K562 (cell line): Measurements from ENCODE around the gene SSTR1. TPM values are rescaled to one million over a fixed set of nuclear protein-coding genes. Genes with fewer than 3 reads are reported as not detected.

Experiments used
- ATAC-seq: fragments of 200-7000 bp; cut with Tn5 transposase; 3 replicates; pipeline ENCODE4 v1.9.1; 2020; ENCODE audit warnings: moderate library complexity
- Bru-seq: library from RNA; stranded (reverse); fragments of 400-500 nt; gene quantifications from one replicate; lab custom pipeline; 2021; lab: Mats Ljungman, UMichigan
- BruChase-seq, 2 experiments: library from RNA; stranded (reverse); fragments of 400-500 nt; gene quantifications; one replicate each; lab custom pipeline; 2021; lab: Mats Ljungman, UMichigan
- BruUV-seq: library from RNA; stranded (reverse); fragments of 400-500 nt; replicated peaks from 2 replicates; lab custom pipeline; 2021; lab: Mats Ljungman, UMichigan
- CTCF ChIA-PET: fragments of 300-600 bp; formaldehyde crosslinking; extraction: SDS; loops from one replicate; lab custom pipeline; 2021; ENCODE audit warnings: low intra/inter-chr PET ratio; lab: Yijun Ruan, JAX
- POLR2A ChIA-PET: fragments of 300-600, 350-650 bp; sonication (Branson Sonifier 250); formaldehyde crosslinking; extraction: SDS; loops from one replicate; lab custom pipeline; 2021; ENCODE audit warnings: antibody characterized with exemption, inconsistent platforms; lab: Yijun Ruan, JAX
- DNase-seq, 4 experiments: peaks; one replicate each; pipeline versions ENCODE4 v3.0.0 to v3.0.0-alpha.2; 2011 to 2018; ENCODE audit warnings: low spot score in 3 of 4, mixed read lengths in 3 of 4; ENCODE audit errors: extremely low read depth in 1 of 4
- FAIRE-seq: peaks from 2 replicates; lab custom pipeline; 2011; peaks lifted over from hg19 to GRCh38; lab: Jason Lieb, UNC
- H2AFZ ChIP-seq: 2 replicates; pipeline ENCODE4 v1.6.0; 2011; ENCODE audit warnings: low read depth, low read length, control low read depth, inconsistent platforms
- H3K27ac ChIP-seq: fragments of 200-600 bp; 3 replicates; pipeline ENCODE4 v1.8.0; 2011; ENCODE audit warnings: low read depth, mild to moderate bottlenecking, control low read depth, inconsistent platforms, low read length, moderate library complexity, mixed read lengths; ENCODE audit errors: extremely low read depth
- H3K27me3 ChIP-seq, 2 experiments: fragments of 300-600 bp in 1 of 2; 2 replicates in 1 of 2; 3 replicates in 1 of 2; pipeline versions ENCODE4 v1.6.0 to v1.8.0; 2011; ENCODE audit warnings: inconsistent platforms in 2 of 2, low read length in 2 of 2, mild to moderate bottlenecking in 1 of 2, mixed read lengths in 1 of 2, moderate library complexity in 1 of 2; ENCODE audit not compliant: control insufficient read depth in 2 of 2, insufficient read depth in 2 of 2
- H3K36me3 ChIP-seq: fragments of 300-600 bp; 3 replicates; pipeline ENCODE4 v1.8.0; 2011; ENCODE audit warnings: mild to moderate bottlenecking, low read length, inconsistent platforms; ENCODE audit not compliant: control insufficient read depth, insufficient read depth
- H3K4me1 ChIP-seq, 2 experiments: fragments of 200-600 bp in 1 of 2; replicated peaks in 1 of 2; 2 replicates in 1 of 2; 3 replicates in 1 of 2; pipeline versions ENCODE4 v1.5.1 to v1.8.0; 2011; ENCODE audit warnings: inconsistent platforms in 2 of 2, low read length in 2 of 2, mild to moderate bottlenecking in 1 of 2, mixed read lengths in 1 of 2, moderate library complexity in 1 of 2; ENCODE audit not compliant: control insufficient read depth in 2 of 2, insufficient read depth in 2 of 2
- H3K4me2 ChIP-seq: 2 replicates; pipeline ENCODE4 v1.6.1; 2011; ENCODE audit warnings: low read length, control low read depth, inconsistent platforms, mixed read lengths; ENCODE audit not compliant: insufficient read depth
- H3K4me3 ChIP-seq: fragments of 200-600 bp; sonication (generic), shearing (Covaris generic); 2 replicates; pipeline ENCODE4 v1.5.1; 2016; ENCODE audit warnings: control low read depth, inconsistent platforms
- H3K79me2 ChIP-seq: fragments of 200-600 bp; 3 replicates; pipeline ENCODE4 v1.8.0; 2011; ENCODE audit warnings: low read length, inconsistent platforms; ENCODE audit not compliant: control insufficient read depth, insufficient read depth
- H3K9ac ChIP-seq, 2 experiments: 2 replicates each; pipeline versions ENCODE4 v1.6.0 to v1.6.1; 2011; ENCODE audit warnings: low read depth in 2 of 2, low read length in 2 of 2, control low read depth in 1 of 2, inconsistent platforms in 1 of 2, mild to moderate bottlenecking in 1 of 2, mixed read lengths in 1 of 2; ENCODE audit not compliant: insufficient read depth in 1 of 2
- H3K9me1 ChIP-seq: one replicate; pipeline ENCODE4 v1.6.0; 2011; ENCODE audit warnings: inconsistent platforms, mild to moderate bottlenecking, low read length, moderate library complexity; ENCODE audit not compliant: control insufficient read depth, insufficient read depth
- H3K9me3 ChIP-seq: replicated peaks from 2 replicates; pipeline ENCODE4 v1.5.1; 2011; ENCODE audit warnings: low read depth, low read length, inconsistent platforms; ENCODE audit not compliant: control insufficient read depth, insufficient read depth
- H4K20me1 ChIP-seq: replicated peaks from 2 replicates; pipeline ENCODE4 v1.6.1; 2011; ENCODE audit warnings: low read length, inconsistent platforms, mixed read lengths; ENCODE audit not compliant: control insufficient read depth, insufficient read depth
- CHAMP1 ChIP-seq: fragments of 450-650 bp; IDR thresholded peaks from 2 replicates; pipeline ENCODE4 v1.6.1; 2016; ENCODE audit warnings: mild to moderate bottlenecking
- FOXA3 ChIP-seq, 2 experiments: fragments of 450-650 bp in 1 of 2; sonication (generic) in 1 of 2; formaldehyde crosslinking; IDR thresholded peaks in 1 of 2; conservative IDR thresholded peaks in 1 of 2; 2 replicates each; pipeline versions ENCODE4 v1.4.0 to v1.8.0; 2020 to 2022; ENCODE audit warnings: mild to moderate bottlenecking in 2 of 2, missing genetic modification reagents in 1 of 2
- TFAP4 ChIP-seq: sonication (generic); formaldehyde crosslinking; IDR thresholded peaks from 2 replicates; pipeline ENCODE4 v1.8.0; 2022; ENCODE audit warnings: missing genetic modification reagents, mild to moderate bottlenecking, moderate library complexity, borderline replicate concordance
- ZNF134 ChIP-seq: fragments of 250-450 bp; sonication (Bioruptor Pico); conservative IDR thresholded peaks from 2 replicates; pipeline ENCODE4 v1.4.0; 2020
- ZZZ3 ChIP-seq: fragments of 450-650 bp; IDR thresholded peaks from 2 replicates; pipeline ENCODE4 v1.6.1; 2016; ENCODE audit warnings: antibody characterized with exemption, mild to moderate bottlenecking, moderate library complexity
- WGBS: fragments of 100-300 bp; shearing (Covaris generic); methylation state at CpG from one replicate; pipeline ENCODE4 v1.1.6; 2016; ENCODE audit warnings: low coverage, mixed read lengths; ENCODE audit not compliant: insufficient coverage; ENCODE audit errors: missing lambda C conversion rate; 5-methylcytosine and 5-hydroxymethylcytosine counted together
- in situ Hi-C: fragments of 300-500 bp; cut with MboI; formaldehyde crosslinking; loops from 4 replicates; pipeline ENCODE4 v1.15.0; 2018; ENCODE audit warnings: inconsistent platforms, mixed read lengths
- intact Hi-C: fragments of 100-400 bp; cut with micrococcal nuclease; formaldehyde crosslinking; loops from 2 replicates; pipeline ENCODE4 v1.14.2; 2022
- long read RNA-seq, 3 experiments: library from polyadenylated mRNA in 2 of 3; library from RNA in 1 of 3; unstranded in 2 of 3; stranded (forward) in 1 of 3; transcript quantifications; one replicate each; pipeline ENCODE4 v2.0.0, GENCODE V29; 2019 to 2022
- polyA minus RNA-seq, 3 experiments: library from RNA; depleted of rRNA, polyadenylated mRNA; stranded (reverse); fragments of >200 nt; gene quantifications; 2 replicates each; pipeline ENCODE4 v1.2.3, GENCODE V29; 2011
- polyA plus RNA-seq, 8 experiments: library from polyadenylated mRNA; depleted of rRNA in 4 of 8; stranded (reverse) in 5 of 8; unstranded in 3 of 8; fragments of >200 nt; fragmentation: Nextera tagmentation in 2 of 8; fragmentation: Illumina TruSeq in 1 of 8; extraction: Ambion mirVana in 2 of 8; extraction: Trizol in 1 of 8; gene quantifications; 2 replicates each; pipeline versions ENCODE4 v1.2.1 to v1.2.3, GENCODE V29; 2011 to 2014; ENCODE audit warnings: inconsistent platforms in 1 of 8, missing spikeins in 1 of 8
- total RNA-seq, 7 experiments: library from RNA; depleted of rRNA in 6 of 7; stranded (reverse); fragments of >200 nt in 6 of 7; fragmentation: Illumina TruSeq in 2 of 7; extraction: Trizol in 2 of 7; gene quantifications; 2 replicates each; pipeline versions ENCODE4 v1.2.1 to v1.2.3, GENCODE V29; 2011 to 2021; ENCODE audit warnings: low replicate concordance in 1 of 7
- TF ChIP-seq, protein P1 (sequence below): fragments of 450-650 bp; IDR thresholded peaks from 2 replicates; pipeline ENCODE4 v1.6.1; 2016; ENCODE audit warnings: missing biosample characterization, missing genetic modification characterization

SSTR1 gene
- not detected in 2 replicates for total RNA-seq (2011; cell fraction: chromatin; rRNA removed; ENCODE audit: low replicate concordance)
- total RNA-seq (2011; cell fraction: nucleolus; rRNA removed), result not detected in 2 replicates
- total RNA-seq (2011; cell fraction: nucleoplasm; rRNA removed), result not detected in 2 replicates
- not detected in 2 replicates for total RNA-seq (2014; rRNA removed)
- not detected in 2 replicates for total RNA-seq (2014; rRNA removed; fragmentation: Illumina TruSeq; extraction: Trizol)
- total RNA-seq (2015; rRNA removed; fragmentation: Illumina TruSeq; extraction: Trizol), result not detected in 2 replicates
- total RNA-seq (2021), result not detected in 2 replicates
- not detected in 2 replicates for polyA plus RNA-seq (2011; rRNA removed)
- not detected in 2 replicates for polyA plus RNA-seq (2011; cell fraction: cytosol; rRNA removed)
- polyA plus RNA-seq (2011; cell fraction: nucleus; rRNA removed), result not detected in 2 replicates
- not detected in 2 replicates for polyA plus RNA-seq (2012)
- not detected in 2 replicates for polyA plus RNA-seq (2014; fragmentation: Illumina TruSeq; extraction: Trizol)
- polyA plus RNA-seq (2014; fragmentation: Nextera tagmentation; extraction: Ambion mirVana), result not detected
- not detected in 2 replicates for polyA plus RNA-seq (2014; rRNA removed)
- not detected in 2 replicates for polyA minus RNA-seq (2011; rRNA and poly(A)+ RNA removed)
- 0.48 and 0.91 TPM in 2 replicates for polyA minus RNA-seq (2011; cell fraction: cytosol; rRNA and poly(A)+ RNA removed)
- polyA minus RNA-seq (2011; cell fraction: nucleus; rRNA and poly(A)+ RNA removed), result 0.13 and 0.22 TPM in 2 replicates
- not detected for Bru-seq, nascent RNA
- not detected for BruChase-seq, experiment 1, labeled RNA remaining after a 2-hour chase
- not detected for BruChase-seq, experiment 2, labeled RNA remaining after a 6-hour chase
- long read RNA-seq, experiment 1, result 0 reads
- long read RNA-seq, experiment 2, result 0 reads
- long read RNA-seq, experiment 3, result 0 reads

DNA sequence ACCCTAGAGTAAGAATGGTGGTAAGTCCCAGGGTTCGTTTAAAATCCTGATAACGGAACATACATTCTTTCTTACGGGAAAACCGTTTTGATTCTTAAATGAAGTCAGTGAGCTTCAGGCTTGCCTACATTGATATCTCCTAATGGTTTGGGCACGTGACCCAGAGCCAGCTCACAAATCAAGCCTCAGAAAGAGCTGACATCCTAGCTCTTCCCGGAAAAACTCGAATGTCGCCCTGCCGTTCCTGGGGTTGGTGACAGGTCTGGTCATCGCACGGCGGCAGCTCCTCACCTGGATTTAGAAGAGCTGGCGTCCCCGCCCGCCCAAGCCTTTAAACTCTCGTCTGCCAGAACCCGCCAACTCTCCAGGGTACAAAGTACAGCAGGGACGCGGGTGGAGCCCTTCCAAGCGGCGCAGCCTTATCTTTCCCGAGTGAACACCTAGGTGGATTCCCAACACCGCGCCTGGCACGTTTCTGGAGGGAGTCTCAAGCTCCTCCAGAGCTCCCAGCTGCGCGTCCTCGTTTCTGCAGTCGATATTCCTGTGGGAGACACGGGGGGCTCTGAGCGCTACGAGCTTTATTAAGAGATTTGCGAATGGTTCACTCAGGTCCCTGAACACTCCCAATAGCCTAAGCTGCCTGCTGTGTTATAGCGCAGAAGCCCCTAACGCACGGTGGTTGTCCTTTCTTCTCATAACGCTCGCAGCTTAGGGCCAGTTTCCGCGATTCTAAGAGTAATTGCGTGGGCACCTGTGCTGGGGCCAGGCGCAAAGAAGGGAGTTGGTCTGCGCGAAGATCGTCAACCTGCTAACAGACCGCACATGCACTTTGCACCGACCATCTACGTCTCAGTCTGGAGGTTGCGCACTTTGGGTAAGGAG is at the start of gene SSTR1:
TSS of gene SSTR1 (plus strand) at position 169 of the 882 bp plus-strand sequence. CDS start 1,486 bp downstream, outside the sequence.
- DNase-seq (no peak), FAIRE-seq (no peak), ATAC-seq (no peak)
- intact Hi-C loops (no loop called here), in situ Hi-C loops (no loop called here)
- CTCF ChIA-PET, result no interaction called here
- no peak within 1 kb of the TSS for H3K4me3 ChIP-seq
- H4K20me1 ChIP-seq, result no peaks in the 10 kb centered on the region
- POLR2A ChIA-PET, result no interaction called here
- H3K9me1 ChIP-seq, result no peaks in the 10 kb centered on the region
- no peaks in the 10 kb centered on the region for H3K4me1 ChIP-seq
- no peaks in the 10 kb centered on the region for H3K27me3 ChIP-seq
- no peak within 1 kb of the TSS for H2AFZ ChIP-seq
- H3K36me3 ChIP-seq, result no peaks in the 10 kb centered on the region
- TF ChIP-seq ZNF134 (CRISPR knock-in tag), result no peak
- TF ChIP-seq, protein P1, sequence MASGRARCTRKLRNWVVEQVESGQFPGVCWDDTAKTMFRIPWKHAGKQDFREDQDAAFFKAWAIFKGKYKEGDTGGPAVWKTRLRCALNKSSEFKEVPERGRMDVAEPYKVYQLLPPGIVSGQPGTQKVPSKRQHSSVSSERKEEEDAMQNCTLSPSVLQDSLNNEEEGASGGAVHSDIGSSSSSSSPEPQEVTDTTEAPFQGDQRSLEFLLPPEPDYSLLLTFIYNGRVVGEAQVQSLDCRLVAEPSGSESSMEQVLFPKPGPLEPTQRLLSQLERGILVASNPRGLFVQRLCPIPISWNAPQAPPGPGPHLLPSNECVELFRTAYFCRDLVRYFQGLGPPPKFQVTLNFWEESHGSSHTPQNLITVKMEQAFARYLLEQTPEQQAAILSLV (tag), result no peak
- no peak for TF ChIP-seq ZZZ3
- TF ChIP-seq CHAMP1, result no peak
- TF ChIP-seq FOXA3 (CRISPR knock-in tag; conservative IDR thresholded peaks at IDR 0.05 in 1 of 2, IDR thresholded peaks at IDR 0.05 in 1 of 2), result no peak
- TF ChIP-seq TFAP4 (CRISPR knock-in tag), result no peak
- no peaks in the 10 kb centered on the region for H3K9me3 ChIP-seq
- WGBS, result 3% methylated on average over 48 of the region's 49 CpGs
- H3K79me2 ChIP-seq, result no peaks in the 10 kb centered on the region
- BruUV-seq, result no TSS peak
- H3K9ac ChIP-seq, result no peak within 1 kb of the TSS
- no peak within 1 kb of the TSS for H3K4me2 ChIP-seq
- no peak within 1 kb of the TSS for H3K27ac ChIP-seq
